Skin epidermis (tissue), 12 donors: ENCODE data around the gene PDCL2.
"Not testable (repeated sequence)": the region's sequence is repeated elsewhere in the genome, so short reads cannot be mapped to it uniquely, and the experiment has no call there.

Source experiments
- H3K27ac ChIP-seq, 21 experiments: fragments of 200-600 bp; sonication (generic) in 11 of 21; one replicate each; pipeline ENCODE4 v1.5.0; 2020; ENCODE audit warnings: mild to moderate bottlenecking in 3 of 21, inconsistent platforms in 2 of 21, moderate library complexity in 2 of 21
- H3K4me3 ChIP-seq, 7 experiments: fragments of 200-600 bp; sonication (generic) in 2 of 7; one replicate each; pipeline ENCODE4 v1.5.0; 2020; ENCODE audit warnings: inconsistent platforms in 2 of 7, mild to moderate bottlenecking in 2 of 7, moderate library complexity in 1 of 7

PDCL2 gene, protein sequence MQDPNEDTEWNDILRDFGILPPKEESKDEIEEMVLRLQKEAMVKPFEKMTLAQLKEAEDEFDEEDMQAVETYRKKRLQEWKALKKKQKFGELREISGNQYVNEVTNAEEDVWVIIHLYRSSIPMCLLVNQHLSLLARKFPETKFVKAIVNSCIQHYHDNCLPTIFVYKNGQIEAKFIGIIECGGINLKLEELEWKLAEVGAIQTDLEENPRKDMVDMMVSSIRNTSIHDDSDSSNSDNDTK

DNA sequence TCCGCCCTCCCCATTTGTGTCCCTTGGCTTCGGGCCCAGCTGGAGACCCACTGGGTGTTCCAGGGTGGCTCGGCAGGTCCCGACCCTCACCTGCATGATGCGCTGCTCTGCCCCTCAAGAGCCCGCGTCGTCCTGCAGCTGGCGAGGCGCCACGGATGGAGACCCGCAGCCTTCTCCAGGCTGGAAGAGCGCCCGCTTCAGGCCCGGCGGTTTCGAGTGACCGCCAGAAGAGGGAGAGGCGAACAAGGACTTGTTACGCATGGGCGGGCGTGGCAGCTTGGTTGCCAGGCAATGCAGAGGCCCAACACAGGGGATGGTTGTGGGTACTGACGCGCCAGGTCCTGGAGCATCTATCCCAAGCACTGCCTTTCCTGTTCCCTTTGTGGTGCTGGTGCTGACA is at the start of gene PDCL2:
TSS of gene PDCL2 (minus strand) at position 232 of the 400 bp plus-strand sequence. CDS start at position 96, 136 bp downstream.
- no peak within 1 kb of the TSS for H3K27ac ChIP-seq
- no peak within 1 kb of the TSS for H3K4me3 ChIP-seq

- Histone ChIP-seq H3K4me3 (no peak overlapping the region), H3K27ac (no peak overlapping the region)
These were observed 45.3 kb upstream of the PDCL2 start for GRCh38 chr4:55637272-55637820.

- H3K27ac ChIP-seq, result peak overlapping the region in 4 of 21 experiments; percentile 10 to 49 (median 27)
- H3K4me3 ChIP-seq, result peak overlapping the region in 6 of 7 experiments; percentile 32 to 54 (median 42)
These were observed 44.6 kb upstream of the PDCL2 start for GRCh38 chr4:55636656-55636999.

GRCh38 chr4:55635741-55636655 is 44.0 kb upstream of the PDCL2 start, which contains the start of gene NMU:
Gene NMU, minus strand, starts transcription at chr4:55636298. Its CDS starts 106 bp downstream, at chr4:55636192.
- Histone ChIP-seq H3K4me3 (peak within 1 kb of the TSS; percentile 32 to 54 (median 41)), H3K27ac (peak within 1 kb of the TSS in 5 of 21 experiments; percentile 1 to 49 (median 21))

DNA sequence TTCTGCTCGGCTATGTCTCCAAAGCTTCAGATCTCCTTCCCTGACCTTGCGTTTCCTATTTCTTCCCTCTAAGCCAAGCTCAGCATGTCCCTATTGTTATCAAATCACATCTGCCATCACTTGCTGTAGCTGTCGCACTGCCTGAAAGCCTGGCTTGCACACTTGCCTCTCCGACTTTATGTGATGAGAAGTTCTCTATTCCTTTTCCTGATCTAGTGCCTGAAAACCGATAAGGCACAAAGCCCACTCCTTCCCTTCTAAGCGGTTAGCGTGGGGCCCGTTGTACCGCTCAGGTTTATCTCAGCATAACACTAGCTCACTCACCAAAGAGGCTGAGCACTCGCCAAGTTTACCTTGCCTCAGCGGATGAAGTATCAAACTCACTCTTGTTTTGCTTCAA is 43.2 kb upstream of the PDCL2 start:
- Histone ChIP-seq H3K27ac (peak overlapping the region in 1 of 21 experiments; percentile 49), H3K4me3 (peak overlapping the region; percentile 32 to 54 (median 41))

DNA sequence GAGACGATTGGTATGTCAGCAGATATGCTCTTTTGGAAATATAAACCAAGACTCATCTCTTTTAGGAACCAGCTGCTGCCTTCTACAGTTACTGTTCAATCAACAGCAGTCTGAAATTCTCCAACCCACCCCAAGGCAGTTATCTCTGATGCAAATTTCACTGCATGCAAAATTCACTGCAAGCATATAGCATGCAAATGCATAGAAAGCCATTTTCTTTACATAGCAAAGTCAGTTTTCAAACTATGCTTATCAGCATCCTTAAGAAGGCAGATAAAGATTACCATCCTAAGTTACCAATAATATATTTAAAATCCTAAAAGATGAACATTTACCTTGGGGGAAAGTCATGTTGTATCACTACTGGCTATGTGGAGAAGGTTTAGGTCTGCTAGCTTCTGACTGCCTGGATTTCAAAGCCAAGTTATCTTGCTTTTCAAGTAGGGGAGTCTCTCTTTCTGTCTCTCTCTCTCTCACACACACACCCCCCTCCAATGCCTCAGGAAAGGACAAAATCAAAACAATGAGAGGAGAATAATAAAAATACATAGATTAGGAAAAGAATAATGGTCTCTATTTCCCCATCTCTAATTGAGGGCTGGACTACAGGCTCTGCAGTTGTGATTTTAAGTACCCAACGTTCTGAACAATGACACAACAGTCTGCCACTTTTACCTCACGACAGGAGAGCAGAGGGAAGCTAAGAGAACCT is 42.5 kb upstream of the PDCL2 start:
- Histone ChIP-seq H3K27ac (peak overlapping the region in 1 of 21 experiments; percentile 49), H3K4me3 (peak overlapping the region in 1 of 7 experiments; percentile 32)

DNA sequence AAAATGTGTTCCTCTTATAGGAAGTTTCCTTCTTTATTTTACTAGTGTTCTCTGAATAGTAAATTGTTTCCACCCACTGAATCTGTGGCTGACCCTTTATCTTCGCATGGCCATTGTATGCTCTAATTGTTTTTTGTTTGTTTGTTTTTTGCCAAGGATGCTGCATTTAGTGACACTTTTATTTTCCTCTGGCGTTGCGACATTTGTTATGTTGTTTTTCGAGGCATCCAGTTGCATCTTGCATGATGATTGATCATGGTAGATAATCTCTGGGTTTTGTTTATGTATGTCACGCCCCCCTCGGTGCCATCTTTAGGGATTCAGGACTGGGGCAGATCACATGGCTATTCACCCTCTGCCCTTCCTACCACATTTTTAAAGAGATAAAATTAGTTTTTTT is 41.9 kb upstream of the PDCL2 start:
- H3K27ac ChIP-seq, result no peak overlapping the region
- H3K4me3 ChIP-seq, result no peak overlapping the region

- Histone ChIP-seq H3K4me3 (no peak overlapping the region), H3K27ac (no peak overlapping the region)
These were observed 33.8 kb upstream of the PDCL2 start for GRCh38 chr4:55625835-55626234.

DNA sequence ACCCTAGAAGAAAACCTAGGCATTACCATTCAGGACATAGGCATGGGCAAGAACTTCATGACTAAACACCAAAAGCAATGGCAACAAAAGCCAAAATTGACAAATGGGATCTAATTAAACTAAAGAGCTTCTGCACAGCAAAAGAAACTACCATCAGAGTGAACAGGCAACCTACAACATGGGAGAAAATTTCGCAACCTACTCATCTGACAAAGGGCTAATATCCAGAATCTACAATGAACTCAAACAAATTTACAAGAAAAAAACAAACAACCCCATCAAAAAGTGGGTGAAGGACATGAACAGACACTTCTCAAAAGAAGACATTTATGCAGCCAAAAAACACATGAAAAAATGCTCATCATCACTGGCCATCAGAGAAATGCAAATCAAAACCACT is 32.0 kb upstream of the PDCL2 start:
- H3K27ac ChIP-seq, H3K4me3 ChIP-seq: not testable (repeated sequence)

GRCh38 chr4:55618546-55619143 is 26.6 kb upstream of the PDCL2 start:
- Histone ChIP-seq H3K4me3 (peak overlapping the region in 2 of 7 experiments; percentile 12 to 21), H3K27ac (peak overlapping the region in 1 of 21 experiments; percentile 58)

- no peak overlapping the region for H3K4me3 ChIP-seq
- H3K27ac ChIP-seq, result no peak overlapping the region
These were observed 25.6 kb upstream of the PDCL2 start for GRCh38 chr4:55617587-55618197.

- H3K4me3 ChIP-seq, result no peak overlapping the region
- no peak overlapping the region for H3K27ac ChIP-seq
These were observed 23.0 kb upstream of the PDCL2 start for GRCh38 chr4:55615008-55615407.

GRCh38 chr4:55613621-55614020 is 21.6 kb upstream of the PDCL2 start:
- Histone ChIP-seq H3K27ac (no peak overlapping the region), H3K4me3 (no peak overlapping the region)

GRCh38 chr4:55612341-55612740 is 20.3 kb upstream of the PDCL2 start:
- peak overlapping the region in 5 of 21 experiments; percentile 1 to 71 (median 51) for H3K27ac ChIP-seq

DNA sequence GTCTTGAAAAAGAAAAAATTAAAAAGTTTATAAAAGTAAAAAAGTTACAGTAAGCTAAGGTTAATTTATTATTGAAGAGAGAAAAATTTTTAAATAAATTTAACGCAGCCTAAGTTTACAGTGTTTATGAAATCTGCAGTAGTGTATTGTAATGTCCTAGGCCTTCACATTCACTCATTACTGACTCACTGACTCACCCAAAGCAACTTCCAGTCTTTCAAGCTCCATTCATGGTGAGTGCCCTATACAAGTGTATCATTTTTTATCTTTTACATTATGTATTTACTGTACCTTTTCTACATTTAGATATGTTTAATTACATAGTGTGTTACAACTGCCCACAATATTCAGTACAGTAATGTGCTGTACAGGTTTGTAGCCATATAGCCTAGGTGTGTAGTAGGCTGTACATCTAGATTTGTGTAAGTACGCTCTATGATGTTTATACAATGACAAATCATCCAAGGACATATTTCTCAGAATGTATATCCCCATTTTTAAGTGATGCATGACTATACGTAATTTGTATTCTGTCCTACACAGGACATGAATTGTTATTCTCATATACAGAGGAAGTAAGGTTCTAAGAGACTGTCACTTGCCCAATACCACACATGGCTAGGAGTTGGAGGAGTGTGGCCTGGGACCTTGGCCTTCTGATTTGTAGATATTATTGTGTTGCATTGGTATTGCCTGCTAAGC is 19.5 kb upstream of the PDCL2 start:
- H3K27ac ChIP-seq, result peak overlapping the region in 8 of 21 experiments; percentile 39 to 71 (median 60)

More at GRCh38 chr4:55612341-55612740, 20.3 kb upstream of the PDCL2 start:
- no peak overlapping the region for H3K4me3 ChIP-seq

GRCh38 chr4:55610381-55610780 is 18.3 kb upstream of the PDCL2 start:
- Histone ChIP-seq H3K4me3 (no peak overlapping the region), H3K27ac (peak overlapping the region in 15 of 21 experiments; percentile 4 to 81 (median 67))

More for the DNA sequence above, 19.5 kb upstream of the PDCL2 start:
- no peak overlapping the region for H3K4me3 ChIP-seq

GRCh38 chr4:55609393-55609866 is 17.4 kb upstream of the PDCL2 start:
- Histone ChIP-seq H3K4me3 (no peak overlapping the region), H3K27ac (peak overlapping the region in 13 of 21 experiments; percentile 1 to 81 (median 64))

DNA sequence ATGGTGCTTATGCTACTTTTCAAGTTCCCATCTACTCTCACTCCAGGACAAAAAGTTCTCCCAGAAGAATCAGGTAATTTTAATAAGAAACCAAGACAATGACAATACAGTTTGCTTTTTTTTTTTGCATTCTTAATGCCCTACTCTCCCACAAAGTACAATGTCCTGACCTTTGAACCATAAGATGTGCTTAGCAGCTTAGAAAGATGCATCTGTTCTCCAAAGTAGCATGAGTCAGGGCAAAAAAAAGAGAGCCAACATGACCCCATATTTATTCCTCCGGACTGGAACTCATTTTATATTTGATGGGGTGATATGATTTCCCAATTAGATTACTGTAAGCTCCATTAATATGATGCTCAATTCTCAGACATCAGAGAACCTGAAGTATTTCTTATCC is 16.5 kb upstream of the PDCL2 start:
- H3K4me3 ChIP-seq, result no peak overlapping the region
- peak overlapping the region in 16 of 21 experiments; percentile 1 to 81 (median 62) for H3K27ac ChIP-seq
